Activated effector memory CD4-positive, alpha-beta T cell treated with anti-CD3 and anti-CD28 coated beads, Interleukin-2, amount 50 U/mL, for 16 hours (primary cell): ENCODE measurements around the gene EIF4G3.
"Not testable (repeated sequence)": the region's sequence is repeated elsewhere in the genome, so short reads cannot be mapped to it uniquely, and the experiment has no call there.

Experiments used
- DNase-seq: peaks from one replicate; pipeline ENCODE4 v3.0.0-alpha.2; 2020

EIF4G3 gene

GRCh38 chr1:21024136-21024896 is 152.4 kb downstream of the EIF4G3 start:
- not testable (repeated sequence) for DNase-seq

- DNase-seq = no peak
Measured at GRCh38 chr1:21022279-21023040, 154.2 kb downstream of the EIF4G3 start.

DNA sequence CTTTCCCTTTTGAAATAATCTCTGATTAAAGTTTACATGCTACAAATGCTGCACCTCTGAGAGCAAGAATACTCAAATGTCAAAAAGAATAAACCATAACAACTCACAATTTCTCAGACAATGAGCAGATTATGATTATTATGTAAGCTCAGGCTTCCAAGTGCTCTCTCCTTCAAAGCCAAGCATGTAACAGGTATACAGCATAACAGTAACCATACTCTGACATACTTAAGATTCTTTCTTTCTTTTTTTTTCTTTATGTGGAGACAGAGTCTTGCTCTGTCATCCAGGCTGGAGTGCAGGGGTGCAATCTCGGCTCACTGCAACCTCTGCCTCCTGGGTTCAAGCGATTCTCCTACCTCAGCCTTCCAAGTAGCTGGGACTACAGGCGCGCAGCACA is 155.4 kb downstream of the EIF4G3 start:
- no peak for DNase-seq

DNA sequence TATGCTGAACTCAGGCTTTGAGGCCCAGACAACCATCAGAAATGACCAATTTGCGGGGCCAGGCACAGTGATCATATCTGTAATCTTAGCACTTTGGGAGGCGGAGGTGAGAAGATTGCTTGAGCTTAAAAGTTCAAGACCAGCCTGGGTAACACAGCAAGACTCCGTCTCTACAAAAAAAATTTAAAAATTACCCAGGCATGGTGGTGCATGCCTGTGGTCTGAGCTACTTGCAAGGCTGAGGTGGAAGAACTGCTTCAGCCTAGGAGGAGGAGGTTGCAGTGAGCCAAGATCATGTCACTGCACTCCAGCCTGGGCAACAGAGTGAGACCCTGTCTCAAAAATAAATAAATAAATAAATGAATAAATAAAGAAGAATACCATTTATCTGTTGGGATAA is 156.5 kb downstream of the EIF4G3 start:
- no peak for DNase-seq

DNA sequence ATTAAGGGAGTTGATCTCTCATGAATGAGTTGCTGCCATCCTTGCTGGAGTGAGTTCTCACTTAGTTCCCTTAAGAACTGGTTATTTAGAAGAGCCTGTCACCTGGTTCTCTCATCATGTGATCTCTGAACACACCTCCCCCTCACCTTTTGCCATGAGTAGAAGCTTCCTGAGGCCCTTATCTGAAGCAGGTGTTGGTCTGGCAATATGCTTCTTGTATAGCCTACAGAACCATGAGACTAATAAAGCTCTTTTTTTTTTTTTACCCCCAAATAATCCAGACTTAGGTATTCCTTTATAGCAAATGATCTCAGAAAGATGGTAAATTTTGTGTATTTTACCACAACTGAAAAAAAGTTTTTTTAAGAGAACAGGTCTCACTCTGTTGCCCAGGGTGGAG is 158.0 kb downstream of the EIF4G3 start:
- no peak for DNase-seq

DNA sequence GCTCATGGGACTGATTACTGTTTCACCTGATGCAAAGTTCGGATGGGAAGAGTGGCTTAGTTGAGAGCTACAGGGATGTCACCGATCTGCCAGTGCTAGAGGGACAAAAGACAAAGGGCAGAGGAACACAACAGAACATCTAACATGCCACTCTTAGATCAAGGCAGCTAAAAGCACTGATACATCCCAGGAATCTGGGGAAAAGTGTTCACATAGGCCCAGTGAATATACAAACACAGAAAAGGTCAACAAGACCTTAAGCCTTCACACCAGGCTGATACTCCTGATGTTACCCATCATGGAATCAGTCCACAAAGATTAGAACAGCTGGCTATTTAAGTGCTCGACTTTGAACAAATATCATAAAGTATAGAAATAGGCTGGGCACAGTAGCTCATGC is 163.2 kb downstream of the EIF4G3 start:
- no peak for DNase-seq

DNA sequence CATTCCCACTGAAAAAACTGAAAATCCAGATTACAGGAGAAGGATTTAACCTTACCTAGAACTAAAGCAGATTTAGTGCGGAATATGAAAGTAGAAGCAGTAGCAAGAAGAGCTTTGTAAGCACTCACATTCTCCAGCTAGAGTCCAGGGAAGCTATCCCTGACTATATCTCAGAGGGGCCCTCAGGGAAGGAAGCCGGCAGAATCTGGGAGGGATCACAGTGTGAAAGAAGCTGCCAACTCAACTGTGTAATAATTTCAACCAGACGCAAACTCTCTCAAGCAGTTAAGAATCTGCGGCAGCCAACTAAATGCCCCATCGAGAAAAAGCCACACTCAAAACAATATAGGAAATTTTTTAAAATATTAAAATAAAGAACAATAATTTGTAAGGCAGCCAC is 163.8 kb downstream of the EIF4G3 start:
- DNase-seq = no peak

- DNase-seq = no peak
Measured at GRCh38 chr1:21007876-21008275, 168.8 kb downstream of the EIF4G3 start.

- DNase-seq = no peak
Measured at GRCh38 chr1:21005466-21006239, 171.0 kb downstream of the EIF4G3 start.

DNA sequence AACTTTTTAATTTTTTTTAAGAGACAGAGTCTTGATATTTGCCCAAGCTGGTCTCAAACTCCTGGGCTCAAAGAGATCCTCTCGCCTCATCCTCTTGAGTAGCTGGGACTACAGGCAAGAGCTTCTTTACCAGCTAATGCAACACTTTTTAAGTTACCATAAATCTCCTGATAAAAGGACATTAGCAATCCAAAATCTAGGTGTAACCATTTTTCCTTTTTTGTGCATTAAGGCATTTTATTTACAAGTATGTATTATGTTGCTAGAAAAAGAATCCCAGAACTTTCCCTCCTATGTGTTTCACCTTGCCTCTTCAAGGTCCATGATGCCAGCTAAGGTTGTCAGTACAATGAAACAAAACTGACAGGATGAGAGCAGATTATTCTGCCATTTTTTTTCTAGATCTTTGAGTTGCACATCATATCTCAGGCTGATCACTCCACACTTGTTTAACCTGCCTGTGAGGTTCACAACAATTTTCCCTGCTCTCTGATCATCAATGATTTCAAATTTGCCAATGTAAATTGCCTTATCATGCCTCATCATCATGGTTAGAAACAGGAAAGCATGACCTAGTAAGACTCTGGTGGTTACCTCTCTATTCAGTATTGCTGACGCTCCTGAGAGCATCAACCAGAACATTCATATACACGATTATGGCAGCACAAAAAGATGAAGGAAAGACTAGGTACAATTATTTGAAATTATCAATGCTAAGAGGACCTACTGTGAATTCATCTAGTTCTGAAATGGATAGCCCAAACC is 173.2 kb downstream of the EIF4G3 start:
- no peak for DNase-seq

GRCh38 chr1:21001042-21001441 is 175.7 kb downstream of the EIF4G3 start:
- DNase-seq = no peak

DNA sequence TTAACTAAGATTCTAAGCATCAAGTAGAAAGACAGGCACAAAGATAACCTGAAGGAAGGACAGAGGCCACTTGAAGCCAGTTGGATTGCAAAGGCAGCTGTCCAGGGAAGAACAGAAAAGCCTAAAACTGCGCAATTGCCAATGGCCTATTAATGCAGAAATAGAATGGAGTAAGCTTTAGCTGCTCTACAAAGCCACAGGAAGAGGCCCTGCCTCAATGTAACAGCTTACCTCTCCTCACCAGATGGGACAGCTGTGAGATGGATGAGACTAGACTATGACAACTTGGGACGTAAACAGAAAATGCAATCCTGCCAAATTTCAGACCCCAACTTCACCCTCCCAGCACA is 176.5 kb downstream of the EIF4G3 start:
- DNase-seq = no peak

DNA sequence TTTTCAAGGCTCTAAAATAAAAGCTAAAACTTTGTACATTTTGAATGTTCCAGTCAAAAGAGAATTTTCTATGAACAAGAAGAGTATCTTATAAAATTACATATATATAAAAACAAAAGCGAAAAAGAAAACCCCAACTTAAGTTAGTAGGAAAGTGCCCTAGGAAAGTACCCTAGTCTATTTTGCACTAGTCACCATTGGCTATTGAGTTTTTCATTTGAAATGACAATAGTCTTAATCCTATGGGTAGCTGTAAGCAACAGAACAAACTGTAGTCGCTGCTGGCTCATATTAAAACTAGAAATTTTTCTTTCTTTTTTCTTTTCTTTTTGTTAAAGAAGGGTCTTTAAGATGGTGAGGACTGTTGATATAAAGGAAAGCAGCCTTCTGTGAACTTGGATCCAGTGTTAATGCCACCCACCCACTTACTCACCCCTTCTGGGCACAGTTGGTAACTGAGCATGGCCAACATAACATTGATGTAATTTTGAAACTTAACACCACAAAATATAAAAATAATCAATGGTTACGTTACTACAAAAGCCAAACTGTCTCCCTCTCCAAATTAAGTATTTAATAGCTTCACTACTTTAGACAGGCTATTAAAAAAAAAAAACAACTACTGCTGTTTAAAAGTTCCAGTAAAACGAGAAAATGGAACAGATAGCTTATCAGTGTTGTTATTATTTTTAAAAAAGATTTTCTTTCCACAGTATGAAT is 177.0 kb downstream of the EIF4G3 start:
- DNase-seq = no peak

- no peak for DNase-seq
Measured at GRCh38 chr1:20998826-20999225, 177.9 kb downstream of the EIF4G3 start.

DNA sequence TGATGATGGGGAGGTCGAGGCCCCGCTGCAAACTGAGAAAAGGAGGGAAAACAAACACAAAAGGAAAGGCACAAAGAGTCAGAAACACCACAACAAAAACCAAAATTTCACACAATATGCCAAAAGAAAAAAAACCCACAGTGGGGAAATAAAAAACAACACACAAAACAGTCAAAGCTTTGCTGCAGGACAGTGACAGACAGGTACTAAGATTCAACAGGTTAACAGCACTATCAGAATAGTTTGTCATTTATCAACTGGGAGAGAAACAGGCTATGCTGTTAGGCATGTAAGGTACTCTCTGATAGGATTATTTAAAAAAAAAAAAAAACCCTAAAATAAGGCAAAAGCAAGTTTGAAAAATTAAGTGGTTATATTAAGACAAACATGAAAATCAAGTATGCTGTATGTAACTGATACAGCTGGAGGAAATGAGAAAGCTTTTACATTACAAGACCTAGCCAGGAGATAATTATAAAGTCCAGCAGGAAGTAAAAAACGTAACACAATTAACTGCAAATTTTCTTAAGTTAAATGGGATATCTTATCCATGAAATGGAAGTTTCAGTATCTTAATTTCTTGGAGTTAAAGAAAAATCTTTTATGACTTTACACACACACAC is 179.0 kb downstream of the EIF4G3 start:
- DNase-seq = no peak

DNA sequence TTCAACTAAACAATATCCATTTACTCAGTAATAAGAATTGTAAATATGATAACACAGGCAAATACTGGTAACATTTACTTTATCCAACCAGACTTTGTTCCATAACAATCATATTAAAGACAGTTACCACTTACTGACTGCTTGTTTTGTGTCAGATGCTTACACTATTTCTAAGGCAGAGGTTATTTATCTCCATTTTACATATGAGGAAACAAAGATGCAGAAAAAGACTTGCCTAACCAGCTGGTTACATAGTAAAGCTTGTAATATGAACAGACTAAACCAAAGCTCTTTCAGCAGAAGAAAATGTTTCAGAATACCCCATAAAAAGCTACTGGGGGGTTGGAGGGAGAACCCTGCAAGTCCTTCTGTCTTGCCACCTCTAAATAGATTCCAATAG is 180.1 kb downstream of the EIF4G3 start:
- no peak for DNase-seq

DNA sequence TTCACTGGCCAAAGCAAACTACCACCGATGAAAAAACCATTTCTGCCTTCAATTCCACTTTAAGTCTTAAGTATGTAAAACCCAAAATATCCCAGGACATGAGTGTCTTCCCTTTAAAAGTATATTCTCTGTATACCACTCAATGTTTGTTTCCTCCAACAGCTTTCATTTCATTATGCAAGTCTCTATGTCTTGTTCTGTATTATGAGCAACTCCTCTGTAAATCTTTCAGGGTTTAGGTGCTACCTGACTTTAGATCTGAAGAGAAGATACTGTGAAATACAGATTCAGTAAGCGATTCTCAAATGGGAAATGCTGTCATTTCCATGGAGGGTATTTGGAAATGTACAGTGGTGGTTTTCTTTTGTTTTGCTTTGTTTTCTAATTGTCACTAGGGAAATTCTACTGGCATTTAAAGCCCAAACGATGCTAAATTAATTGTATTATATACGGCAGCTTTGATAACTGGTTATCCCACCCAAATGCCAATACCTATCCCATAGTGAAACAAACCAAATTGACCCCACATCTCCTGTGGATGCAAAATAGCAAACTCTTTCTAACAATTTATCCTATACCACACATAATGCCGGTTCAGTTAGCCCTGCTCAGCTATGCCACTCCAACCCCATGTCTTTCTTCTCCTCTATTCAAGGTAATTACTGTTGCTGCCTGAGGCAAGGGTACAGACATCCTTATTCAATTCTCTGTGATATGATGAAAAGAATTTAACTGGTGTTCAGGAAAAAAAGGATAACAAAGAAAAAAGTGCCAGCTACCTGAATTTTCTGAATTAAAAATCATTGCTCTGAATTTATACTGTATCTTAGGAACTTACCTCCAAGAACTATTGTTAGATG is 182.8 kb downstream of the EIF4G3 start:
- no peak for DNase-seq

DNA sequence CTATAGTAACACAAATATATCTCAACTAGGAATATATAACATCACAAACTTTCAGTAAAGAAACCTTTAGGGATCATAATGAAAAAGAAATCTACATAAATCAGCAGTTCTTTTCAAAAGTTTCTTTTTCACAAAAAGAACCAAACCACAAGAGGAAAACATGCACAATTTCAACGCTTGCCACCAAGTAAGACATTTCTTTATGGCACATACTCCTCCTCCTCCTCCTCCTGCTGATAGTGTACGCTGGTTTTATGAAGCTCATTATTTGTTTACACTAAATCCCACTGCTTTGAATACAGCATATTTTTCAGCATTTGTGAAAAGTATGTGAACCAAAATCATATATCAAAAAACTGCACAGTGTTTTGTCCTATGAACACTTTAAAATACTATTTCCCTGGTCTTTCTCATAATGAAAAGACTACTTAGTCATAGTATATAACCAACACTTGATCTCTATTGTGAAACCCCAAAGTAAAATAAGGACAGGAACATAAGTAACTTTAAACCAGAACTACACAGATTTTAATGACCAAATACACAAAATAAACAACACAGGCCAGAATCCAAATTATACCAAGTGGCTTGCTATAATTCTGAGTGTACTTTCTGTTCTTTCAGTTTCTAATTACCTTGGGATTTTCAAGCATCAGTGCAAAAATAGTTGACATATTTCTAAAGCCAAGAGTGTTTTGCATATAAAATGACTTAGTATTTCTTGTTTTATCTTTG is 184.2 kb downstream of the EIF4G3 start:
- no peak for DNase-seq

DNA sequence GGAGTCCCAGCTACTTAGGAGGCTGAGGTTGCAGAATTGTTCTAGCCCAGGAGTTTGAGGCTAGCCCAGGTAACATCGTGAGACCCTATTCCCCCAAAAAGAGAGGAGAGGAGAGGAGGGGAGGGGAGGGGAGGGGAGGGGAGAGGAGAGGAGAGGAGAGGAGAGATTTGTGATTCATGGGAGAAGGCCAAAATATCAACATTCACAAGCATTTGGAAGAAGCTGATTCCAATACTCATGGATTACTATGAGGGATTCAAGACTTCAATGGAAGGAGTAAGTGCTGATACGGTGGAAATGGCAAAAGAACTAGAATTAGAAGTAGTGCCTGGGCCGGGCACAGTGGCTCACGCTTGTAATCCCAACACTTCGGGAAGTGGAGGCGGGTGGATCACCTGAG is 187.8 kb downstream of the EIF4G3 start:
- DNase-seq = no peak
